ENCODE results near the gene NXPH2.

- TF ChIP-seq CTCF (CRISPR knock-in tag; IDR thresholded peaks at IDR 0.05) (no peak), ZNF577 (CRISPR knock-in tag; IDR thresholded peaks at IDR 0.05; ENCODE audit: borderline replicate concordance, low read depth) (no peak)
These were observed 38.3 kb downstream of the NXPH2 start for GRCh38 chr2:138741851-138742250.

All from HepG2 (cell line).